ENCODE measurements around the gene CBFA2T3. TPM values are rescaled to one million over a fixed set of nuclear protein-coding genes. Genes with fewer than 3 reads are reported as not detected.

The CBFA2T3 gene
- total RNA-seq, 1 donor from 2014 or later, result 11.5 TPM

- DNase-seq (no peak), ATAC-seq (no peak)
- intact Hi-C loops (cut with micrococcal nuclease), result no loop called here
These were observed 25.5 kb downstream of the CBFA2T3 start for GRCh38 chr16:88951501-88951900.

GRCh38 chr16:88948781-88949490 is 28.1 kb downstream of the CBFA2T3 start:
- no peak for ATAC-seq
- no peak for DNase-seq
- intact Hi-C loops (cut with micrococcal nuclease), result no loop called here

GRCh38 chr16:88945473-88945872 is 31.5 kb downstream of the CBFA2T3 start:
- ATAC-seq, result no peak
- DNase-seq, result no peak
- intact Hi-C loops (cut with micrococcal nuclease), result no loop called here

- no peak for ATAC-seq
- intact Hi-C loops (cut with micrococcal nuclease), result no loop called here
- DNase-seq, result peak; percentile 26
These were observed 33.3 kb downstream of the CBFA2T3 start for GRCh38 chr16:88943741-88944140.

GRCh38 chr16:88943131-88943664 is 33.8 kb downstream of the CBFA2T3 start:
- no peak for DNase-seq
- intact Hi-C loops (cut with micrococcal nuclease), result no loop called here
- ATAC-seq, result no peak

GRCh38 chr16:88941913-88942909 is 34.8 kb downstream of the CBFA2T3 start:
- intact Hi-C loops (cut with micrococcal nuclease), result no loop called here
- DNase-seq, result peak; percentile 77
- peak; percentile 47 for ATAC-seq

- intact Hi-C loops (cut with micrococcal nuclease), result no loop called here
- ATAC-seq (peak; percentile 26), DNase-seq (peak; percentile 73)
These were observed 35.9 kb downstream of the CBFA2T3 start for GRCh38 chr16:88940862-88941817.

GRCh38 chr16:88939972-88940861 is 36.8 kb downstream of the CBFA2T3 start:
- DNase-seq, result peak; percentile 72
- intact Hi-C loops (cut with micrococcal nuclease), result no loop called here
- peak; percentile 56 for ATAC-seq

- DNase-seq (peak; percentile 64), ATAC-seq (peak; percentile 44)
- intact Hi-C loops (cut with micrococcal nuclease), result no loop called here
These were observed 37.6 kb downstream of the CBFA2T3 start for GRCh38 chr16:88939245-88939971.

GRCh38 chr16:88938777-88939244 is 38.2 kb downstream of the CBFA2T3 start:
- ATAC-seq (no peak), DNase-seq (no peak)
- intact Hi-C loops (cut with micrococcal nuclease), result no loop called here

- DNase-seq, result no peak
- intact Hi-C loops (cut with micrococcal nuclease), result no loop called here
- no peak for ATAC-seq
These were observed 38.8 kb downstream of the CBFA2T3 start for GRCh38 chr16:88938119-88938776.

GRCh38 chr16:88937206-88937621 is 39.8 kb downstream of the CBFA2T3 start:
- ATAC-seq, result no peak
- intact Hi-C loops (cut with micrococcal nuclease), result no loop called here
- peak; percentile 38 for DNase-seq

GRCh38 chr16:88936556-88937205 is 40.3 kb downstream of the CBFA2T3 start:
- intact Hi-C loops (cut with micrococcal nuclease), result no loop called here
- ATAC-seq (peak; percentile 23), DNase-seq (peak; percentile 72)

GRCh38 chr16:88936008-88936555 is 40.9 kb downstream of the CBFA2T3 start:
- intact Hi-C loops (cut with micrococcal nuclease), result no loop called here
- peak; percentile 56 for DNase-seq

GRCh38 chr16:88934066-88934667 is 42.8 kb downstream of the CBFA2T3 start:
- peak; percentile 32 for DNase-seq
- intact Hi-C loops (cut with micrococcal nuclease), result no loop called here
- no peak for ATAC-seq

More at GRCh38 chr16:88936008-88936555, 40.9 kb downstream of the CBFA2T3 start:
- no peak for ATAC-seq
